Heart right ventricle (tissue), 16 donors: Measurements from ENCODE around the gene CTNNA1. TPM values are rescaled to one million over a fixed set of nuclear protein-coding genes. Genes with fewer than 3 reads are reported as not detected.

ENCODE experiments used
- ATAC-seq, 8 donors: fragments of 200-7000 bp; cut with Tn5 transposase; one replicate each; pipeline ENCODE4 v1.9.1; 2020; ENCODE audit warnings: mild to moderate bottlenecking in 8 of 8, moderate library complexity in 8 of 8, moderate number of reproducible peaks in 1 of 8
- DNase-seq, 2 donors: peaks; one replicate each; pipeline ENCODE4 v3.0.0-alpha.2; 2020
- H3K27ac ChIP-seq, 10 donors: fragments of 200-600 bp; sonication (generic) in 2 of 10; one replicate each; pipeline versions ENCODE4 v1.5.0 to v1.8.0; 2020 to 2022; ENCODE audit warnings: mild to moderate bottlenecking in 3 of 10
- H3K27me3 ChIP-seq, 7 donors: fragments of 200-600 bp; one replicate each; pipeline ENCODE4 v1.8.0; 2021 to 2022; ENCODE audit warnings: mild to moderate bottlenecking in 2 of 7
- H3K36me3 ChIP-seq, 9 donors: fragments of 200-600 bp; sonication (generic) in 1 of 9; one replicate each; pipeline versions ENCODE4 v1.5.0 to v1.8.0; 2020 to 2022; ENCODE audit warnings: mild to moderate bottlenecking in 2 of 9
- H3K4me1 ChIP-seq, 9 donors: fragments of 200-600 bp; sonication (generic) in 1 of 9; one replicate each; pipeline versions ENCODE4 v1.5.0 to v1.8.0; 2020 to 2022; ENCODE audit warnings: mild to moderate bottlenecking in 4 of 9
- H3K4me3 ChIP-seq, 10 donors: fragments of 200-600 bp; sonication (generic) in 2 of 10; one replicate each; pipeline versions ENCODE4 v1.5.0 to v1.8.0; 2020 to 2022; ENCODE audit warnings: mild to moderate bottlenecking in 7 of 10, moderate library complexity in 2 of 10
- H3K9me3 ChIP-seq, 11 donors: fragments of 200-600 bp in 10 of 11; sonication (generic) in 2 of 11; one replicate each; pipeline versions ENCODE4 v1.5.0 to v1.8.0; 2013 to 2022; ENCODE audit warnings: mild to moderate bottlenecking in 2 of 11, control low read depth in 1 of 11, moderate library complexity in 1 of 11
- WGBS, 2 donors: extraction: QIAGEN DNeasy Blood & Tissue Kit; methylation state at CpG; one replicate each; pipeline ENCODE4 v1.1.7; 2013; ENCODE audit warnings: inconsistent platforms in 1 of 2; 5-methylcytosine and 5-hydroxymethylcytosine counted together
- intact Hi-C, 10 donors: fragments of 100-400 bp; cut with DNase I; formaldehyde crosslinking; loops; one replicate each; pipeline versions ENCODE4 v1.11.1 to v1.14.2; 2022
- polyA plus RNA-seq, 2 donors: library from polyadenylated mRNA; stranded (reverse); fragments of 200-250 nt; gene quantifications; one replicate each; pipeline ENCODE4 v1.2.3, GENCODE V29; 2013
- total RNA-seq, 10 donors: library from RNA; stranded (reverse); fragmentation: NEBNext Ultra II Directional in 3 of 10; extraction: Animal tissue kit (Norgen Biotek cat#: 25700) in 3 of 10; gene quantifications; one replicate each; pipeline versions ENCODE4 v1.2.1 to v1.2.4, GENCODE V29; 2021 to 2023
- TF ChIP-seq, protein P1 (sequence below), 9 donors: fragments of 200-600 bp; sonication (generic) in 2 of 9; IDR thresholded peaks; one replicate each; pipeline versions ENCODE4 v1.5.0 to v1.8.0; 2021 to 2022; ENCODE audit warnings: antibody characterized with exemption in 9 of 9, mild to moderate bottlenecking in 5 of 9, moderate library complexity in 1 of 9
- donor health status: Arrhythmogenic right ventricular cardiomyopathy.
- donor health status: ischemic (EF 13 %, LVEDD 7.1; RV severe dilation, severe dysfunction).
- donor health status: healthy with polysubstance abuse.
- donor health status: DM: no; HTN: yes; CAD: no.
- donor health status: DM: no; HTN: no; CAD: no.
- donor health status: ischemic (EF 25% LVEDD 6.9; RV normal size, moderate dysfunction).
- donor health status: ischemic (EF 25% LVEDD 5.7; RV mildly dilated, moderate dysfunction).
- donor health status: healthy.
- donor health status: DM: yes; HTN: yes; CAD: no.
- donor health status: Ischemic cardiomyopathy.
- donor health status: ischemic (EF 35%, LVEDD 5.7; RV mildly dilated, moderate dysfunction).
- donor health status: nonischemic (EF 11% LVEDD 7.7; RV severe dilation, severe dysfunction).
- donor health status: DM: yes; HTN: yes; CAD: no.
- donor health status: PGD.
- donor health status: ischemic (EF 29% LVEDD 5.4; RV normal size, mild dysfunction).
- donor health status: nonischemic (EF 23%, LVEDD 6.1; RV moderate dilation, normal function).

CTNNA1 gene
- total and polyA plus RNA-seq, 12 donors = 128 to 416 (median 379) TPM

DNA sequence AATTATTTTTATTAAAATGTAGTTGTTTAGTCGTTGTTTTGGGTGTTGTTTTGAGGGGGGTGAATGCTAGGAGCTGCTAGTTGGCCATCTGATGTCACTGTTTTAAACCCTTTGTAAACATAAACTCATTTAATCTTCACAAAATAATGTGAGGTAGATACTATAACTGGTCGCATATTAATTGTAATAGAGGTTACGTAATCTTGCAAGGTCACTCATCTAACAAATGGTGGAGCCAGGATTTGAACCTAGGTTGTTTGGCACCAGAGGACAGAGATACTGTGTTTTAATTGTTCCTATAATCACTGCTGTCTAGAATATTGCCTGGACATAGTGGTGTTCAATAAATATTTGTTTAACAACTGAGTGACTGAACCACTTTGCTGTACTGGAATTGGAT lies 67.5 kb downstream of the CTNNA1 start:
- Histone ChIP-seq H3K9me3 (peaks cover 0 to 6% (median 0%) of the 10 kb centered on the region in 11 donors), H3K4me1 (peaks cover 4 to 83% (median 61%) of the 10 kb centered on the region in 9 donors), H3K27me3 (no peaks in the 10 kb centered on the region), H3K27ac (no peak overlapping the region), H3K36me3 (peaks cover 0 to 35% (median 0%) of the 10 kb centered on the region in 9 donors), H3K4me3 (no peak overlapping the region)
- no peak for ATAC-seq
- TF ChIP-seq, protein P1, sequence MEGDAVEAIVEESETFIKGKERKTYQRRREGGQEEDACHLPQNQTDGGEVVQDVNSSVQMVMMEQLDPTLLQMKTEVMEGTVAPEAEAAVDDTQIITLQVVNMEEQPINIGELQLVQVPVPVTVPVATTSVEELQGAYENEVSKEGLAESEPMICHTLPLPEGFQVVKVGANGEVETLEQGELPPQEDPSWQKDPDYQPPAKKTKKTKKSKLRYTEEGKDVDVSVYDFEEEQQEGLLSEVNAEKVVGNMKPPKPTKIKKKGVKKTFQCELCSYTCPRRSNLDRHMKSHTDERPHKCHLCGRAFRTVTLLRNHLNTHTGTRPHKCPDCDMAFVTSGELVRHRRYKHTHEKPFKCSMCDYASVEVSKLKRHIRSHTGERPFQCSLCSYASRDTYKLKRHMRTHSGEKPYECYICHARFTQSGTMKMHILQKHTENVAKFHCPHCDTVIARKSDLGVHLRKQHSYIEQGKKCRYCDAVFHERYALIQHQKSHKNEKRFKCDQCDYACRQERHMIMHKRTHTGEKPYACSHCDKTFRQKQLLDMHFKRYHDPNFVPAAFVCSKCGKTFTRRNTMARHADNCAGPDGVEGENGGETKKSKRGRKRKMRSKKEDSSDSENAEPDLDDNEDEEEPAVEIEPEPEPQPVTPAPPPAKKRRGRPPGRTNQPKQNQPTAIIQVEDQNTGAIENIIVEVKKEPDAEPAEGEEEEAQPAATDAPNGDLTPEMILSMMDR (IDR thresholded peaks at IDR 0.05) = no peak
- intact Hi-C loops = loop anchor here in 3 of 10 donors (5.0 to 10.0 kb wide), 2 partner anchors 377 to 444 kb away; partner anchors contain the start of gene SIL1 (in 1 of the 3)
- 76 to 90% methylated on average over 3 of the region's 3 CpGs for WGBS, 2 donors
- DNase-seq = no peak

DNA sequence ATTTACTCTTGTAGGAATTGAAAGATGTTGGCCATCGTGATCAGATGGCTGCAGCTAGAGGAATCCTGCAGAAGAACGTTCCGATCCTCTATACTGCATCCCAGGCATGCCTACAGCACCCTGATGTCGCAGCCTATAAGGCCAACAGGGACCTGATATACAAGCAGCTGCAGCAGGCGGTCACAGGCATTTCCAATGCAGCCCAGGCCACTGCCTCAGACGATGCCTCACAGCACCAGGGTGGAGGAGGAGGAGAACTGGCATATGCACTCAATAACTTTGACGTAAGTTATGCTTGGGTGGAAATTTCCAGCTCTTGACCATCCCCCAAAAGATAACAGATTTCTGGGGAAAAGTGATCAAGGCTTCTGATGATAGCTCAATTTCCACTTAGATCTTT lies 71.3 kb downstream of the CTNNA1 start:
- H3K4me1 ChIP-seq = peaks cover 4 to 61% (median 41%) of the 10 kb centered on the region in 9 donors
- H3K9me3 ChIP-seq = no peaks in the 10 kb centered on the region
- intact Hi-C loops = loop anchor here in 3 of 10 donors (5.0 to 10.0 kb wide), 2 partner anchors 373 to 440 kb away; partner anchors contain the start of gene SIL1 (in 1 of the 3)
- peak overlapping the region in 3 of 10 donors; percentile 9 to 50 (median 30) for H3K27ac ChIP-seq
- TF ChIP-seq, protein P1 (IDR thresholded peaks at IDR 0.05) = no peak
- DNase-seq = no peak
- peak; percentile 28 to 67 (median 60) for ATAC-seq
- no peaks in the 10 kb centered on the region for H3K27me3 ChIP-seq
- peaks cover 0 to 58% (median 16%) of the 10 kb centered on the region in 9 donors for H3K36me3 ChIP-seq
- 58 to 61% methylated on average over 7 of the region's 7 CpGs for WGBS, 2 donors
- no peak overlapping the region for H3K4me3 ChIP-seq

DNA sequence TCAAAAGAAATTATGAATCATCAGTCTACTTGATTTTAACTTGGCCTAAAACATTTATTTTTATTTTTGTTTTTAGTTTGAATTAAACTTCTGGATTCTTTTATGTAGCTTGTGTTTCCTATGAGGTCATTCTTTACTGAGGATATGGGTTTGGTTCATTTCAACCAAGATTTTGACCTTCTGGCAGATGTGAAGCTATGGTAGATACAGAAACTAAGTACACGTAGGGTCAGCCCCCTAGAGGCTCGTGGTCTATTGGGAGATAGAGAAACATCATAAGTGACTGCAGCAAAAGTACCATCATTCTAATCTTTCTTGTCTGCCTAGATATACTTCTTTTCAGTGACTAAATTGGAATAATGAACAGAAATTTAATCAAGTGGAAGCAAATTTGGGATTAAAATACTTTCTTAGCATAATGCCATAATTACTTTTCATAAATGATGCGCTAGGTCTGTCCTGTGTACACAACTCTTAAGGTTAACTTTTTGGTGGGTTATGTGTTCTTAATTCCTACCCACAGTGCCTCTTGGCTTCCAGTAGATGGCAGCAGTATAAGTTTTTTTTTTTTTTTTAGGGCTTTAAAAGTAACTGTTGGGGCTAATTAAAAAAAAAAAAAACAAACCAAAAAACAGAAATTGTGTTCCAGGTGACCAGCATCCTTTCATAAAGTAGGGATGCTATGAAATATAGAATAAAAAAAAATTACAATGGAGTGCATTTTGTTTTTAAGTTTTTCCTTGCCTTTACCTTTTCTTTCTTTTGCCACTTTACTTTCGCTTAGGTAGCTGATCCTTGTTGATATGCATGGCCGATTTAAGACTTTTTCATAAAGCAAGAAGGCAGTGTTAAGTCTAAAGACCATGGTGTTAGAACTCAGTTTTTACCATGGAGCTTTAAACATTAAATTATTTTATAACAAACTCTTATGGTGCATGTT lies 72.0 kb downstream of the CTNNA1 start:
- H3K27me3 ChIP-seq = no peaks in the 10 kb centered on the region
- peaks cover 0 to 63% (median 16%) of the 10 kb centered on the region in 9 donors for H3K36me3 ChIP-seq

DNA sequence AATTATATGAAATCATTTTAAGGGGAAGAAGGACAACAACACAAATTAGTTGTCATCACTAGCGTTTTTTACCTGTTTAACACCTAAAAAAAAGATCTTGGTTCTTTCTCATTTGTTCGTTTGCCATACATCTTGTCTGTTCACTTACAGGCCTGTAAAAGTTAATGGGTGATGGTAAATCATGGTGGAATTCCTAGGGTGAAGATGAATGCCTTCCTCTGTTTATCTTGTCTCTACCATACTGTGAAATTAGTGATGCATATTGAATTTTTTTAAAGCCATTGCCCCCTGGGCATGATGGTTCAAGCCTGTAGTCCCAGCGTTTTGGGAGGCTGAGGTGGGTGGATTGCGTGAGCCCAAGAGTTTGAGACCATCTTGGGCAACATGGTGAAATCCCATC lies 75.3 kb downstream of the CTNNA1 start:
- H3K4me1 ChIP-seq = peaks cover 4 to 48% (median 21%) of the 10 kb centered on the region in 9 donors

More for the DNA sequence above, 72.0 kb downstream of the CTNNA1 start:
- peak in 1 of 2 donors; percentile 32 for DNase-seq
- Histone ChIP-seq H3K9me3 (no peaks in the 10 kb centered on the region), H3K4me3 (no peak overlapping the region), H3K4me1 (peaks cover 4 to 55% (median 41%) of the 10 kb centered on the region in 9 donors), H3K27ac (peak overlapping the region in 2 of 10 donors; percentile 30 to 50)
- TF ChIP-seq, protein P1 (IDR thresholded peaks at IDR 0.05) = peak; percentile 32 to 74 (median 65)
- WGBS, 2 donors = 49% methylated on average over 5 of the region's 5 CpGs
- intact Hi-C loops = loop anchor here in 3 of 10 donors (5.0 to 10.0 kb wide), 2 partner anchors 372 to 440 kb away; partner anchors contain the start of gene SIL1 (in 1 of the 3)
- peak in 6 of 8 donors; percentile 34 to 61 (median 52) for ATAC-seq

More for the DNA sequence above, 75.3 kb downstream of the CTNNA1 start:
- WGBS, 2 donors = 73 to 86% methylated on average over 4 of the region's 4 CpGs
- Histone ChIP-seq H3K4me3 (no peak overlapping the region), H3K9me3 (no peaks in the 10 kb centered on the region), H3K36me3 (peaks cover 0 to 71% (median 16%) of the 10 kb centered on the region in 9 donors), H3K27ac (no peak overlapping the region), H3K27me3 (no peaks in the 10 kb centered on the region)
- TF ChIP-seq, protein P1 (IDR thresholded peaks at IDR 0.05) = no peak
- DNase-seq = no peak
- no peak for ATAC-seq
- intact Hi-C loops = loop anchor here in 2 of 10 donors (10.0 kb wide), 1 partner anchor 436 kb away; no protein-coding TSS in a partner anchor
